ENCODE data around the gene BFSP1.

BFSP1 gene

DNA sequence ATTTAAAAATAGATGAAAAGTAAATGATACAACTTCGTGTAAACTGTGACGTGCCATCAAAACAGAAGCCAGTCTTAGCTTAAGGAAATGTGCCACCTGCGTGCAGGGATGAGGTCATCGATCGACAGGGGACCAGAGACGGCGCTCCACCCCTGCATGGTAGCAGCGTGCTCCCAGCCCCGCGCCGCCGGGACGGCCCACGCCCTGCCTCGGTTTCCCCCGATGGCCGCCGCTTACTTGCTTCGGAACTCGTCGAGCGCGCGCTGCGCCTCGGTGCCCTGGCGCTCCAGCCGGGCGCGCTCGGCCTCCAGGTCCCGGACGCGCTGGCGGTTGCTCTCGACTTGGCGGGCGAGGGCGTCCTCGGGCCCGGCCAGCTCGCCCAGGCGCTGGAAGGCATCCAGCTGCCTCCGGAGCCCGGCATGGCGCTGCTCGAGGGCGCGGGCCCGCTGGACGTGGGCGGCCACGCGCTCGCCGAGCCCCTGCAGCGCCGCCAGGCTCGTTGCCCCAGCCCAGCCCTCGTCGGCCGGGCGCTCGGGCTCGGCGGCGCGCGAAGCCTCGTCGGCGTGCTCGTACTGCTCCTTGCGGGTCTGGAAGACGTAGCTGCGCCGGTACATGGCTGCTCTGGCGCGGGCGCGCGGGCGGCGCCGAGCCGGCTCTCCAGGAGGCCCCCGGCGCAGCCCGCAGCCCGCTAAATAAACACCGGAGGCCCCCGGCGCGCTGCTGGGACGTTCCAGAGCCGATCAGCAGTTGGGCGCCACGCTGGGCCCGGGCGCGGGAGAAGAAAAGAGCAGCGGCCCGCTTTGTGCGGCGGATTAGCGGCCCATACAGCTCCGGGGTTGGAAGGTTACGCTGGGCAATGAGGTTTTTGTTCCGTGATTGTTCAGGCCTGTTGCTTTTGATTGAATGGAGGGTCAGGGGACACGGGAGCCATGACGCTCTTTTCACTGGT, at the start of gene BFSP1:
BFSP1 (minus strand) TSS at position 664 of the 949 bp plus-strand sequence; CDS start at position 614, 50 bp downstream.
- DNase-seq, result peak; percentile 72

DNA sequence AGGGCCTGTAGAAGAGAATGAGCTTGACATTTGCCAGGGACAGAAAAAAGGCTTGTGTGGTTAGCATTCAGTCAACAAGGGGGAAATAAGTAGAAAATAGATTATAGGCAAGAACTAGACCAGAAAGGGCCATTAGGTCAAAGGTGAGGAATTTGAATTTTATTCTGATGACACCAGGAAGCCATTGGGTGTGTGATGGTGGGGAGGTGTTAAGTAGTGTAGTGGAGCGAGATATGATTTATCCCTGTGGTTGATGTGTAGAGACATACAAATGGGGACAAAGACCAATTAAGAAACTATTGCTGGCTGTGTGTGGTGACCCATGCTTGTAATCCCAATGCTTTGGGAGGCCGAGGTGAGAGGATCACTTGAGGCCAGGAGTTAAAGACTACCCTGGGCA, 49.7 kb upstream of the BFSP1 start:
- DNase-seq, result no peak

DNA sequence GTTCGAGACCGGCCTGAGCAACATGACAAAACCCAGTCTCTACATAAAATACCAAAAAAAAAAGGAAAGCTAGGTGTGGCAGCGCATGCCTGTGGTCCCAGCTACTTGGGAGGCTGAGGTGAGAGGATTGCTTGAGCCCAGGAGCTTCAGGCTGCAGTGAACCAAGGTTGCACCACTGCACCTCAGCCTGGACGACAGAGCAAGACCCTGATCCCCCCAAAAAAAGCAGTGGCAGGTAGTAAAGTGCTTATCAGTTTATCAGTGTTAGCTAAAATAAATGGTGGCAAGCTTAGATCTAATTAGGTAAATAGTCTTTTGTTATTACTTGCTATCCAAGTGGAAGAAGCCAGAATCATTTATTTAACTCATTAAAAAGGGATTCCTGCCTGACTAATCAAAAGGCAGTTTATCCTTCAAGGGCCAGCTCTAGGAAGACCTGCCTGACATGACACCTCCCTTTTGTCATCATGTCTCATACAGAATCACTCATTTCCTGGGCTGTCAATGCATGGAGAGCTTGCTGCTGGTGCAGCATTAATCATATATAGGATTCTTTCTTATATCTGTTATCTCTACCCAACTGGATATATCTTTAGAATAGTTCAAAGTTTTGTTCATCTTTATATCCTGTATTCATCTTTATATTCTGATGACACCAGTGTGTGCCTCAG, 48.3 kb upstream of the BFSP1 start:
- no peak for DNase-seq

DNA sequence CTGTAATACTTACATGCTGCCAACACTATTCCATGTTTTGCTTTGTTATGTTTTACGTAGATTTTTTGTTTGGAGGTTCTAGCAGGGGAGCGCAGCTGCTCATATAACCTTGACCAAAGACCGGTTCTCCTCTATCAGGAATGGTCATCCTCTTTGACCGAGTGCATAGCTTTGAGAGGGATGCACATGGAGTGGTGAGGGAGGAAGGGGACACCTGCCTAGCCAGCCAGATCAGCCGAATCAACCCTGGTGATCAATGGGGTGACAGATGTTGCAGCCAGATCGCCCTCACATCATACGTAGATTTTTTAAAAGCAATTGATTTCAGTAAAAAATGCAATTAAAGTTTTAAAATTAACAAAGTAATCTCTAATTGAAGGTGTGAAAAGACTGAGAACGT, 45.0 kb upstream of the BFSP1 start:
- no peak for DNase-seq

DNA sequence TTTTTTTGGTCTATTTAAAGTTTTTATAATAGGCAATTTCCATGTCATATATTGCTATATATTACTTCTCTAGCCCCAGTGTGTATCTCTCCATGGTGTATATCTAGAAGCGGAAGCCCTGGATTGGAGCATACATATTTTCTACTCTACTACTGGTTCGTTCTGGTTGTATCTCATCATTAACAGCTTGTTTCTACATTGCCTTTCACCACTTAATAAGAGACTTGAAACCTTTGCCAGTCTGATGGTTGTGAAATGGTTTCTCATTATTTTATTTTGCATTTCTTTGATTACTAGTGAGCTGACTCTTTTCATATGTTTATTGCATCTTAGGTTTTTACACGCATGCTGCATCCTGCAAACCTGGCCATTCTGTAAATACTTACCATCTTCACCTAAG, 42.3 kb upstream of the BFSP1 start:
- DNase-seq, result no peak

DNA sequence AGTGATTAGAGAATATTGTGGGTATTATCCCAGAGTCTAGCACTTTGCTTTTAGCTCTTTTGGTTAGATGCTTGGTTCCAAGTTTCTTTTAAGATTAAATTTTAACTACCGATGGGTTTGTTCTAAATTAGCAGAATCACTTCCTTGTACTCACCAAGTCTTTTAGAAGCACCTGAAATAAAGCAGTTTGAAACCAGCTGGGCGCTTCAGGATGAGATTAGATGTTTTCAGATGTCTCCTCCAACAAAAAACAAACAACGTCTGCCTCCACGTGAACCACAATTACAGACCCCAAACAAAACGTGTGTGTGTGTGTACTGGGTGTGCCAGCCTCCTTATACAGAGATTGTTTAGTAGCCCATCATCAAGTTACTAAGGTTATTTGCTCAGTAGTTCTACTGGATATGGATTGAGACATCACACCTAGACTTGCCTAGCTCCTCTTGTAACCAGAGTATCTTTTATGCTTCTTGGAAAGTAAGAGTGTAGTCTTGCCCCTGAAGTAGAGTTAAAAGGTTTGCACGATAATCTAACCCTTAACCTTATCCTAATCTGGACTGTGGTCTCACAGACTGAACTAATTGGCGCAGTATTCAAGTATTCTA, 41.0 kb upstream of the BFSP1 start:
- DNase-seq, result peak; percentile 7

DNA sequence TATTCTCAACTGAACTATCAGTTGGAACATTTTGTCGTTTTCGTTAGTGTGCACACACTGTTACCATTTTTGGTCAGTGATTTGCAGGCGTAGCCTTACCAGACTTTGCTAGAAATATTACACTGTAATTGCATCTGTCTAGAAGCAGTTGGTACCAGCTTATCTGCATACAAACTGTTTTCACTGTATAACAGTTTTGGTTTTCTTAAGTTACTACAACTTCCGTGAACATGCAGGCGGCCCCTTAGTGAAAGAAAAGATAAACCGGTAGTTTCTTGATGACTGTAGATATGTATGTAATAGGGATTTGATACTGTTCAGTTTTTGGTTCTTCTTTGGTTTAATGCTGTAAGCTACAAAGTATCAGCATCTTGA, 40.0 kb upstream of the BFSP1 start:
- peak; percentile 7 for DNase-seq

DNA sequence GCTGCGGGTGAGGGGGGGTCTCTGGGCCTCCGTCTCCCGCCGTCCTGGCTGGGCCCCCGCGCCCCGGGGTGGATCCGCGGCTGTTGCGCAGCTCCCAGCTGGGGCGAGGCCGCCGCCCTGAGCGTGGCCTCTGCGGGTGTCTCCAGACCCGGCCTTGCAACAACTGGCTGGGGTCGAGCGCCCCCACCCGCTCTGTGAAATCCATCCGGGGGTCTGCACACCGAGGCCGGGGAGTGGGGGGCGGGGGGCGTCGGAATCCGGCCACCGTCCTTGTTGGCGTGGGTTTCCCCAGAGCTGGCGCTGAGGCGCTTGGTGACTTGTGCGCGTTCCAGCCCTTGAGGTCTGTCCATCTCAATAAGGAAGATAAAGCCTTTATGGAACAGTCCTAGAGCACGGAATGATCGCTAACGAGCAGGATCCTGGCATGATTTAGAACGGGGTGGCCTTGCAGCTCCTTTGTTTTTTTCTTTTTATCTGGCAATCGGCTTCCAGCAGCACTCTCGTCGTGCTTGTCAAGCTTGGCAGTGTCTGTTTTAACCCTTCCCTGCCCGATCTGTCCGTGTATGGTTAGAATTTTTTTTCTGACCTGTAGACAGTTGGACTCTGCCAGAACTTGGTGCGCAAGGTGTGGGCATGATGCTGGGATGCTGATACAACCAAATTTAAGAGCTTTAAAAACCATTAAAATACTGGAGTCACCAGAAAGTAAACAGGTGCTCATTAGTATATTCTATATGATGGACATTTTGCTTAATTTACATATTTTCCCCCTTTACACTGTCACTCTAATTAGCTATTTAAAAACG, 39.4 kb upstream of the BFSP1 start:
- DNase-seq, result peak; percentile 30

DNA sequence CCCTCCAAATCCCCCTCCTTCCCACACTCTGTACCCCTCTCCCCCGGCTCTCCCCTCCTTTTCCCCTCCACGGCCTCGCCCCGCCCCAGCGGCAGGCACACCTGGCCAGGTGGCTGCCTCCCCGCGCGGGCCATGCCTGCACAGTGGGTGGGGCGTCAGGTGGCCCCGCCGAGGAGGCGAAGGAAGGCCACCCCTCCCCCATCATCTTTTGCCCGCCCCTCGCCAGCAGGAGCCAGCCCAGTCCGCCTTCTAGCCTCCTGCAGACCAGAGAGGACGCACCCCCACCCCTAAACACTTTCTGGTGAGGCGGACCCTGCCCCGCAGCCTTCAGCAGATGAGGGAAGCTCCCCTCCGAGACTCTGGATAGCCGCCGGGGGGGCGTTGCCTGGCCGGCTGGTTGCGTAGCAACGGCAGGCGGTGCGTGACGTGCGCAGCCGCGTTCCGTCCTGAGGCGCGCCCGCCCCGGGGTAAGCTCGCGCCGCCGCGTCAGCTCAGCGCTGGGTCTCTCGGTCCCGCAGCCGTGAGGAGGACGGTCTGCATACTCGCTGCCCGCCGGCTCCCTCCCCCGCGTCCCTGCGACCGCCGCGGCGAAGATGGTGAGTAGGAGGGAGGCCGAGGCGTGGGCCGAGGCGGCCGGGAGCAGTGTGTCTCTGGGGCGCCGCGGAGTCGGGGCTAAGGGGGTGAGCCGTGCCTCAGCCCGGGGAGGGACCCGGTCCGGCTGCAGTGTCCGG, 38.6 kb upstream of the BFSP1 start, which contains the start of gene DSTN:
DSTN (plus strand) TSS at position 460 of the 731 bp plus-strand sequence; CDS start at position 594, 134 bp downstream.
- DNase-seq, result peak; percentile 81

DNA sequence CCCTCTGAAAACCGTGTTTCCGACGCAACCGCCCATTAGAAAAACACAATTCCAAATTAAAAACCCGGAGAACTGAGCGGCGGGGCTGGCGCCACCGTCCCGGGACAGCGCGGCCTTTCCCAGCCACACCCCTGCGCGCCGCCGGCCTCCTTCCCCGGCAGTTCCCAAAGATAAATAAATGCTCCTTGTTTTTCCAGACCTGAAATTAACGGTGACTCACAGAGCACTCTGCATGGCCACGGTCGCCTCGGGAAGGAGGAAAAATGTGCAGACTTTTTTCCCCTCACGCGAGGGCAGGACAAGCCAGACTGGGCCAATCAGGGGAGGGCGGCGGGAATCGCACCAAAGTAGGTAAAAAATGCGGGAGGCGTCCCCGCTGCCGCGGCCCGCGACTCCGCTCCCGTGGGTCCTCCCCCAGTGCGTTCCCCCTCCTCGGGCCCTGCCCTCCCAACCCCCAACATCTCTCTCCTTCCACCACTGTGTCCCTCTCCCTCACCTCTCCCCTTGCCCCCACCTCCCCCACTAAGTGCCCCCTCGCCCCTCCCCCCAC, 37.9 kb upstream of the BFSP1 start:
- DNase-seq, result peak; percentile 34

DNA sequence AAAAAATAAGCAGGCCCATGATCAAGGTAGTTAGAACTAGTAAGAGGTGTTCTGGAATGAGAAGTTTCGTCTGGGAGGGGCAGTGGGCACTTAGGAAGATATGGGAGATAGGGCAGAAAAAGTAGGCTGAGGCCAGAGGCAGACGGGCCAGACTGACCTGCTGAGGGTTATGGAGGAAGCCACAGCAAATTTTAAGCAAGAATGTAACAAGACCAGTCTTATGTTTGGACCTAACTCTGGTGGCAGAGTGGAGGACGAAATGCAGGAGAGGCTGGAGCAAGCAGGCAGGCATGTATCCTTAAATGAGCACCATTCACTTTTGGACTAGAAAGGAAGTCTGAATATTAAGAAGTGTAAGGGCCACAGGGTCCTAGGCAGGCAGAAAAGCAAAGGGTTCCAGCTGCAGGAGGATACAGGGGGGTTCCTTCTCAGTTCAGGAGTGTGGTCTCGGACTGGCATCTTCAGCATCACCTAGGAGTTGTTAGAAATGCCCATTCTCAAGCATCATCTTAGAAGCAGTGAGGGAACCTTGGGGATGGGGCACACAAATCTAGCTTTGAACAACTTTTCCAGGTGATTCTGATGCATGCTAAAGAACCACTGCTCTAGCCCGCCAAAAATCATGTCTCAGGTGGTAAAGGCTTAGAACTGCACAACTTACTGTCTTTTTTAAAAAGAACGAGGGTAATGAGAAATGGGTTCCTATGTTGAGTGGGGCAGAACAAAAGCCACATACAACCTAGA, 37.0 kb upstream of the BFSP1 start:
- DNase-seq, result peak; percentile 15

DNA sequence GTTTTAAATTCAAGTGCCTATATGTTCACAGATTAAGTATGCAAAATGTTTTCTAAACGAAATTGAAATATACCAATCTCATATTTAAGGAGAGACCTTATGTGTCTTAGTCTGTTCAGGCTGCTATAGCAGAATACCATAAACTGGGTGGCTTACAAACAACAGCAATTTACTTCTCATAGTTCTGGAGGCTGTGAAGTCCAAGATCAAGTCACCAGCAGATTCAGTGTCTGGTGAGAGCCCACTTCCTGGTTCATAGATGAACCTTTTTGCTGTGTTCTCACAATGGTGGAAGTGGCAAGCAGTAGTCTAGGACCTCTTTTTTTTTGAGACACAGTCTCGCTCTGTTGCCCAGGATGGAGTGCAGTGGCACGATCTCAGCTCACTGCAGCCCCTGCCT, 35.2 kb upstream of the BFSP1 start:
- no peak for DNase-seq

DNA sequence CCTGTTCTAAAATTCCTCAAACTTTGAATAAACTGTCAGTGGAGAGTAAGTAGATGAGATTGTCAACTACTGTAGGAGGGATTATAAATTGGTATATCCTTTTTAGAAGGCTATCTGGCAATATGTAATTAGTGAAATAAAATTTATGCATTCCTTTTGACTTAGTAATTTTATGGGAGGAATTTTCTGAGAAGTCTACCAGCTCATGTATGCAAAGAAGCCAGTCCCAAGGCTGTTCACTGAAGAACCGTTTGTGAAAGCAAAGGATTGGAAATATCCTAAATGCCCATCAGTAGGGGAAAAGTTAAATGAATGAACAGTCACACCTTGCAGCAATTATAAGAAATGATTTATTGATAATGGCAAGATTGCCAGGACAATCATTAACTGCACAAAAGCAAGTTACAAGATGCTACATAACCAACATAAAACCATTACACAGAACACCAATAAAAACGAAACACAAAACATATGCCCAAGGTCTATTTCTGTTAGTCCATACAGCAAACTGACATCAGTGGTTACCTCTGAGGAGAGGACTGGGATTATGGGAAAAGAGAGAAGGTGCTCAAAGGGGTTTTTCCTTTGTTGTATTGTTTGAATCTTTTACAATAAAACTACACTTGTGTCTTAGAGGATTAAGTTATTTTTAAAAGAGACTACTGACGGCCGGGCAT, 34.1 kb upstream of the BFSP1 start:
- no peak for DNase-seq

DNA sequence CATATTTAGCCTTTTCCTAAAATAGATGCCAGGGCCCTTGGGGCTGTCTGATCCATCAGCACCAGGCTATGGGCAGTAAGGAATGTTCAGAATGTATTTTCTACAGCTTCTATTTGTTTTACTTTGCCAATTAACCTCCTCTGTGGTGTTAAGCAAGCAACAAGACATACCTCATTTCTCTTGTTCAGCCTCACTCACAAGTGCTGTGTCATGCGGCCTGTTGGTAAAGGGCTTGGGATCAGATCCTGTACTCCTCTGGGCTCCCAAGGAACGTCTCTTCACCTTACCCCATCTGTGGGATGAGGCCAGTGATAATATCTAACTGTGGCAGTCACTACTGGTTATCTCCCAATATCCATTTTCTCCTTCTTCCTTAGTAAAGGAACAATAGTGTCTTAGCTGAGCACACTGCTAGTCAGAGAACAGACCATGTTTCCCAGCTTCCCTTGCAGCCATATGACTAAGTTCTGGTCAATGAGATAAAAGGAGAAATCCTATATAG, 31.7 kb upstream of the BFSP1 start:
- DNase-seq, result no peak

DNA sequence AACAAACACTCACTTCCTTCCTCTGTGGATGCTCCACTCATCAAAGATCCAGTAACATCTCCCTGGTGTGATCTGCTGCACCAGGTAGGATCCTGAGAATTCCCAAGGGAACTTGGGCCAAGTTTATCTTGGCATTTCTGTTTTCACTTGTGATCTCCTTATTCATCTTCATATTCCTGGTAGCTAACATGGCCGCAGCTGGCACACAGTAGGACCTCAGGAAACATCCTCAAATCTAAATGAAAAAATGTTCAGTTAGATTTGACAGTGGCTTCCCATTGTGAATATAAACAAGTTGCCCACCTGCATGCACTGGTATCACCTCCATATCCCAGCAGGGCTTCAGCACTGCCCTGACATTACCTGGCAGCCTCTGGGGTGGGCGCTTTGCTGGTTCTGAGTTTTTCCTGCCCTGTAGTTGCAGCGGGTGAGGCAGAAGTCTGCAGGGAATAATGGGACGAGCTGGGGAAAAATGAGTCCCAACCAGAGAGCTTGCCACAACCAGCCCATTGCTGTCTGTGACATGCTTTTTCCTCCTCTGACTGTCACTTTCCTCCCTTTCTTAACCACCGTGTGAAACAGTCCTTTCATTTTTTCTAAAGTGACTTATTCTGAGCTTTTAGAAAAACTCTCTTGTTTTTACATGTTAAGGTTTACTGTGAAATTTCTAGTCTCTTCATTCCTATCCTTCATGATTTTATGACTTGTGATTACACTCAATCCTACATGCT, 29.3 kb upstream of the BFSP1 start:
- no peak for DNase-seq

DNA sequence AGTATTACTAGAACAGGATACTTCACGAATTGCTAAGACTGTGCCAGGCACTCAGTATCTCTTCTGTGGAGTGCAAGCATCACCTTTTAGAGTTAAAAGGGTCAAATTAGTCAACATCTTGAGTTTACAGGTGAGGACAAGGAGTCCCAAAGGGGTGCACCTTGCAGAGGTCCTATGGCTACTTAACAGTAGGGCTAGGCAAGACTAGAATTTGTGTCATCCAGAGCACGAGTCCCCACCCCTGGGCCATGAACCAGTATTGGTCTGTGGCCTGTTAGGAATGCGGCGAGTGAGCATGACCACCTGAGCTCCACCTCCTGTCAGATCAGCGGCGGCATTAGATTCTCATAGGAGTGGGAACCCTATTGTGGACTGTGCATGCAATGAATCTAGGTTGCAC, 28.2 kb upstream of the BFSP1 start:
- DNase-seq, result no peak

DNA sequence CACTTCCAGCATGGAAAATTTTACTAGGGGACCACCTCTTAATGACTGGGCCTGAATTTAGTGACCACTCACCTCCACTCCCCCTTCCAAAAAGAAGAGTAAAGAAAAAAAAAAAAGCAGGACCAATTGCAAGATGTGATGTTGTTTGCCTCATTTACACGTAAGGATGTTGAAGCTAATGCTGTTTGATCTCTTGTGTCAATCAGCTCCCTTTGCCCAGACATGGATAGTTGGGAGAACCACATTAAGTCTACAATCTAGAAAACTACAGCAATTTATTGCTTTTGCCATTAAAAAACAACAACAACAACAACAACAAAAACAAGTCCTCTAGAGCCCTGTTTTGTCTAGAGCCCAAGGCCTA, 27.7 kb upstream of the BFSP1 start:
- DNase-seq, result no peak

DNA sequence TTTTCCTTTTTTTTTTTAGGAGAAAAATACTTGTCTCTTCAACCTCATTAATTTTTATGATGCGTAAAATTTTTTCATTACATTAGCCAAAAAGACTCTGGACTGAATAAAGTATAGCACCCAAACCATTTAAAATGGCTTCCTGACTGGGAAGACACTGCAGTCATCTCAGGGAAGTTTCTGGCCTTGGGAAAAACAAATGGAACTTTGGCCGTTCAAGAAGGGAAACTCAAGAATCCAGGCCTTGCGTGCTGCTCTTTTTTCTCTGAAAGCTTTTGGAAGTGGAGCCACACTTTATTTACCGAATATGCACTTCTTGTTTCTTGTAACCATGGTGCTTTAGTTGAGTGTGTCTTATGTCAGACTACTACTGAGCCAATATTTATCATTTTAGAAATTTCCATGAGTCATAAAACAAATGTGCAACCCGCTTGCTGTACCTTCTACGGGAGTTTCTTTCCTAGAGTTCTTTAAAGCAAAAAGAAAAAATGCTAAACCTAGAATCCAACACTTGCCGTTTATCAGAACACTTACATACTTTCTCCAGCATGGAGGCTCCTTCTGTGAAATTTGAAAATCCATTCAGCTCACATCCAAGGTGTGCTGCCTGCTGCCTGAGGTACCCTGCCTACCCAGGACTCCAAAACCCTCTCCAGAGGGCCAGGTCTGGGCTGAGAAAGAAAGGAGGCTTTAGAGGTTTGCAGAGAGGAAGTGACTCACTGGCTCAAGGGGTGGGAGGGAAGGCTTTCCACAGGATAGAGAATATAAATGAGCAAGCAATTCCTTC, 27.2 kb upstream of the BFSP1 start:
- DNase-seq, result peak; percentile 76

DNA sequence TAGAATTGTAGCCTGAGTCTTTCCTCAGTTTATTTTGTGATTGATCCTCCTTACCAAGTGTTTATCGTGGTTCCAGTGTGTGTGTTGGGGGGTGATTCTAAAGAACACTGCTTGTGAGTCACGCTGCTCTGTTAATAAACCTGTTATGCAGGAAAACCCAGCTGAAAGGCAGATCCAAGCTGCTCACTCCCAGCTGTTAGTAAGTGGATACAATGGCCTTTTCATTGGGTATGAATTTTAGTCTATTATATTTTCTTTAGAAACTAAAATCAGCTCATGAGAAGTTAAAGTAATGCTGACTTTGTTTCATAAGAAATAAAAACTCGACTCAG, 26.5 kb upstream of the BFSP1 start:
- peak; percentile 76 for DNase-seq
